Measurements from ENCODE around the gene AGBL1. TPM values are rescaled to one million over a fixed set of nuclear protein-coding genes. Genes with fewer than 3 reads are reported as not detected.

Gene AGBL1
- total RNA-seq, 1 donor from 2014 or later, result not detected

DNA sequence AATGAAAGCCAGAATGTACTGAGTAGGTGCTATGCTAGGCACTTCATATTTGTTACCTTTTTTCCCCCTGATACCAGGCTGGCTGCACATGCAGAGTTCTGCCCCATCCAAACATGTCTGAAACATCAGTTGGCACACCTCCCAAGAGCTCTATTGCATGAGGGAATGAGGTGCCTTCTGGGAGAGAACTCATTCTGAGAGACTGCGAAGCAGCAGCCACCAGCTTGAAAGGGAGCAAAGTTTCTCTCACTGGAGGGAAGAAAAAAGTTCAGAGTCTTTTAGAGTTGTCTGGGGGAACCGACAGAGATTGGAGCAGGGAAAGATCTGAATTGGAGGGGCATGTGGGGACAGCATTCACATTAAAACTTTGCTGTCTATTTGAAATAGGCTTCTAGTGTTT lies 84.1 kb downstream of the AGBL1 start:
- Mint-ChIP-seq H3K36me3 (ENCODE audit: low read depth, unreplicated experiment) (no peaks in the 10 kb centered on the region), H3K4me1 (ENCODE audit: low read depth, unreplicated experiment) (peaks cover 32% of the 10 kb centered on the region), H3K9me3 (ENCODE audit: unreplicated experiment) (no peaks in the 10 kb centered on the region), H3K27me3 (ENCODE audit: low read depth, unreplicated experiment) (peaks cover 1% of the 10 kb centered on the region), H3K4me3 (ENCODE audit: unreplicated experiment) (no peak overlapping the region), H3K27ac (ENCODE audit: unreplicated experiment) (peak overlapping the region; percentile 80)
- peaks cover 11% of the 10 kb centered on the region for H3K4me1 ChIP-seq (ENCODE audit: insufficient read depth, low read length)
- H3K27me3 ChIP-seq (ENCODE audit: insufficient read depth, low read length), result no peaks in the 10 kb centered on the region
- H3K36me3 ChIP-seq (ENCODE audit: insufficient read depth, low read length), result no peaks in the 10 kb centered on the region
- no peaks in the 10 kb centered on the region for H3K79me2 ChIP-seq (ENCODE audit: insufficient read depth, low read length)
- H2AFZ ChIP-seq (ENCODE audit: low read depth, low read length), result no peak overlapping the region
- TF ChIP-seq, protein P1, sequence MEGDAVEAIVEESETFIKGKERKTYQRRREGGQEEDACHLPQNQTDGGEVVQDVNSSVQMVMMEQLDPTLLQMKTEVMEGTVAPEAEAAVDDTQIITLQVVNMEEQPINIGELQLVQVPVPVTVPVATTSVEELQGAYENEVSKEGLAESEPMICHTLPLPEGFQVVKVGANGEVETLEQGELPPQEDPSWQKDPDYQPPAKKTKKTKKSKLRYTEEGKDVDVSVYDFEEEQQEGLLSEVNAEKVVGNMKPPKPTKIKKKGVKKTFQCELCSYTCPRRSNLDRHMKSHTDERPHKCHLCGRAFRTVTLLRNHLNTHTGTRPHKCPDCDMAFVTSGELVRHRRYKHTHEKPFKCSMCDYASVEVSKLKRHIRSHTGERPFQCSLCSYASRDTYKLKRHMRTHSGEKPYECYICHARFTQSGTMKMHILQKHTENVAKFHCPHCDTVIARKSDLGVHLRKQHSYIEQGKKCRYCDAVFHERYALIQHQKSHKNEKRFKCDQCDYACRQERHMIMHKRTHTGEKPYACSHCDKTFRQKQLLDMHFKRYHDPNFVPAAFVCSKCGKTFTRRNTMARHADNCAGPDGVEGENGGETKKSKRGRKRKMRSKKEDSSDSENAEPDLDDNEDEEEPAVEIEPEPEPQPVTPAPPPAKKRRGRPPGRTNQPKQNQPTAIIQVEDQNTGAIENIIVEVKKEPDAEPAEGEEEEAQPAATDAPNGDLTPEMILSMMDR (IDR thresholded peaks at IDR 0.05; ENCODE audit: insufficient read depth, low read depth, low read length), result no peak
- no peak for TF ChIP-seq EZH2 (IDR thresholded peaks at IDR 0.05; ENCODE audit: insufficient read depth, low read length)
- no peak overlapping the region for H3K27ac ChIP-seq (ENCODE audit: low read depth, low read length)
- peaks cover 4% of the 10 kb centered on the region for H3K9me3 ChIP-seq (ENCODE audit: insufficient read depth, low read depth, low read length)
- H3K4me3 ChIP-seq (ENCODE audit: insufficient read depth, low read depth, low read length), result no peak overlapping the region
- H4K20me1 ChIP-seq (ENCODE audit: insufficient read depth, low read length), result no peaks in the 10 kb centered on the region
- FAIRE-seq (no peak), DNase-seq (ENCODE audit: low read depth) (no peak)
- no peak overlapping the region for H3K9ac ChIP-seq (ENCODE audit: low read length)
- H3K4me2 ChIP-seq (ENCODE audit: low read length), result no peak overlapping the region

DNA sequence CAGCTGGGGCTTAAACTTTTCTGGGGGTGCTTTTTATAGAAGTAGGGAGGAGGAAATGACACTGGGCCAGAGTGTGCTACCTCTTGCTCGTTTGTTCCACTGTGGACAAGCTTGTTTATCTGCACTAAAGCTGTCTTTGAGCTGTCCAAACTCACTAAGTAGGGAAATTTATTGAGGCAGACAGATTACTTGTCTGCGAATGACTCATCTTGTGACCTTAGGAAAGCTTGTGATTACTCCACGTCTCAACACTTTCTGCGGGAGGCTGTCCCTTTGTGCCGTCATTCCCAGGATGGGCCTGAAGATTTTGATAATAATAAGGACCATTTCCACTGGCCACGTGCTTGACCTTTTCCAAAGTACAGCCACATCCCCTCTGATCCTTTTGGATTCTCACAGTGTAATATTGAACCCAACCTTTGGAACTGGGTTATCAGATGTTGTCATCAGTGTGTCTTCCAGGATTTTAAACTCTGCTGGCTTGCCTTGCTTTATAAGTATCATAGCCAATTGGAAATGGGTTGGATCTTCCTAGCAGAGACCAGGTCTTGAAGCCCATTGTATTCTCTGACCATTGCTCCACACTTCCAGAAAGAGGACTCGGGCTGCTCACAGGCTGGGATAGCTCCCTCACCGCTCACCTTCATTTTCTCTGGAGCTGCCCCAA lies 84.7 kb downstream of the AGBL1 start:
- Histone ChIP-seq H2AFZ (ENCODE audit: low read depth, low read length) (no peak overlapping the region), H3K9me3 (ENCODE audit: insufficient read depth, low read depth, low read length) (peaks cover 4% of the 10 kb centered on the region), H3K36me3 (ENCODE audit: insufficient read depth, low read length) (no peaks in the 10 kb centered on the region), H3K4me3 (ENCODE audit: insufficient read depth, low read depth, low read length) (no peak overlapping the region), H3K27ac (ENCODE audit: low read depth, low read length) (no peak overlapping the region), H3K27me3 (ENCODE audit: insufficient read depth, low read length) (no peaks in the 10 kb centered on the region), H3K9ac (ENCODE audit: low read length) (no peak overlapping the region), H3K4me1 (ENCODE audit: insufficient read depth, low read length) (peaks cover 11% of the 10 kb centered on the region), H3K79me2 (ENCODE audit: insufficient read depth, low read length) (no peaks in the 10 kb centered on the region), H4K20me1 (ENCODE audit: insufficient read depth, low read length) (no peaks in the 10 kb centered on the region), H3K4me2 (ENCODE audit: low read length) (no peak overlapping the region)
- no peaks in the 10 kb centered on the region for H3K36me3 Mint-ChIP-seq (ENCODE audit: low read depth, unreplicated experiment)
- H3K4me3 Mint-ChIP-seq (ENCODE audit: unreplicated experiment), result no peak overlapping the region
- peak overlapping the region; percentile 80 for H3K27ac Mint-ChIP-seq (ENCODE audit: unreplicated experiment)
- H3K4me1 Mint-ChIP-seq (ENCODE audit: low read depth, unreplicated experiment), result peaks cover 28% of the 10 kb centered on the region
- H3K27me3 Mint-ChIP-seq (ENCODE audit: low read depth, unreplicated experiment), result peaks cover 1% of the 10 kb centered on the region
- no peak for TF ChIP-seq EZH2 (IDR thresholded peaks at IDR 0.05; ENCODE audit: insufficient read depth, low read length)
- TF ChIP-seq, protein P1 (IDR thresholded peaks at IDR 0.05; ENCODE audit: insufficient read depth, low read depth, low read length), result no peak
- FAIRE-seq (no peak), DNase-seq (ENCODE audit: low read depth) (peak; percentile 70)
- no peaks in the 10 kb centered on the region for H3K9me3 Mint-ChIP-seq (ENCODE audit: unreplicated experiment)
